ENCODE data around the gene PIK3CG.

Gene PIK3CG

GRCh38 chr7:106840342-106840741 is 24.7 kb upstream of the PIK3CG start (continued):
- no peak for TF ChIP-seq CSRNP3 (CRISPR knock-in tag; IDR thresholded peaks at IDR 0.05)

GRCh38 chr7:106841896-106842390 is 23.1 kb upstream of the PIK3CG start:
- ATAC-seq, result peak; percentile 16; the same call in 1 of the 3 replicates
- no peak for TF ChIP-seq BACH2 (CRISPR knock-in tag; IDR thresholded peaks at IDR 0.05; ENCODE audit: borderline replicate concordance)
- peak; percentile 27; the same call in 1 of the 2 replicates for TF ChIP-seq TSHZ2 (CRISPR knock-in tag; IDR thresholded peaks at IDR 0.05)

GRCh38 chr7:106844279-106844997 is 20.6 kb upstream of the PIK3CG start:
- TF ChIP-seq TCF4 (CRISPR knock-in tag; IDR thresholded peaks at IDR 0.05; ENCODE audit: borderline replicate concordance), result peak; percentile 63; the same call in 1 of the 2 replicates
- no peak for TF ChIP-seq ZC3H10 (CRISPR knock-in tag; IDR thresholded peaks at IDR 0.05)
- TF ChIP-seq SNAI2 (CRISPR knock-in tag; IDR thresholded peaks at IDR 0.05), result no peak
- no peak for TF ChIP-seq PPARA (CRISPR knock-in tag; IDR thresholded peaks at IDR 0.05; ENCODE audit: borderline replicate concordance)
- no peak for ATAC-seq

- no peak for ATAC-seq
- TF ChIP-seq ZFP30 (CRISPR knock-in tag; IDR thresholded peaks at IDR 0.05), result no peak
- TF ChIP-seq SNAI2 (CRISPR knock-in tag; IDR thresholded peaks at IDR 0.05), result no peak
- TF ChIP-seq CSDC2 (CRISPR knock-in tag; IDR thresholded peaks at IDR 0.05), result no peak
- no peak for TF ChIP-seq PATZ1 (CRISPR knock-in tag; IDR thresholded peaks at IDR 0.05; ENCODE audit: borderline replicate concordance)
- TF ChIP-seq TSHZ2 (CRISPR knock-in tag; IDR thresholded peaks at IDR 0.05), result no peak
- TF ChIP-seq CSRNP3 (CRISPR knock-in tag; IDR thresholded peaks at IDR 0.05), result no peak
- no peak for TF ChIP-seq TCF4 (CRISPR knock-in tag; IDR thresholded peaks at IDR 0.05; ENCODE audit: borderline replicate concordance)
- TF ChIP-seq ISL1 (CRISPR knock-in tag; IDR thresholded peaks at IDR 0.05), result no peak
- no peak for TF ChIP-seq ZFP3 (CRISPR knock-in tag; IDR thresholded peaks at IDR 0.05)
Measured at GRCh38 chr7:106848049-106848448, 17.0 kb upstream of the PIK3CG start.

- peak; percentile 93 for ATAC-seq
- no peak for TF ChIP-seq TSHZ2 (CRISPR knock-in tag; IDR thresholded peaks at IDR 0.05)
- TF ChIP-seq ZC3H10 (CRISPR knock-in tag; IDR thresholded peaks at IDR 0.05), result no peak
- TF ChIP-seq RARB (CRISPR knock-in tag; IDR thresholded peaks at IDR 0.05), result no peak
- no peak for TF ChIP-seq ZFP30 (CRISPR knock-in tag; IDR thresholded peaks at IDR 0.05)
- TF ChIP-seq CSRNP3 (CRISPR knock-in tag; IDR thresholded peaks at IDR 0.05), result no peak
- no peak for TF ChIP-seq OSR1 (CRISPR knock-in tag; IDR thresholded peaks at IDR 0.05)
- no peak for TF ChIP-seq ZFP3 (CRISPR knock-in tag; IDR thresholded peaks at IDR 0.05)
- no peak for TF ChIP-seq ZNF8 (CRISPR knock-in tag; IDR thresholded peaks at IDR 0.05)
- TF ChIP-seq CSDC2 (CRISPR knock-in tag; IDR thresholded peaks at IDR 0.05), result no peak
- no peak for TF ChIP-seq ZNF70 (CRISPR knock-in tag; IDR thresholded peaks at IDR 0.05)
Measured at GRCh38 chr7:106848851-106849442, 16.1 kb upstream of the PIK3CG start.
